Measurements from ENCODE around the gene CAMK1D. TPM values are rescaled to one million over a fixed set of nuclear protein-coding genes. Genes with fewer than 3 reads are reported as not detected.

Gene CAMK1D
- polyA plus RNA-seq, 1 donor (not counting 4 experiments of a cell fraction or from before 2014, with no cell fraction given), result 0.76 TPM

DNA sequence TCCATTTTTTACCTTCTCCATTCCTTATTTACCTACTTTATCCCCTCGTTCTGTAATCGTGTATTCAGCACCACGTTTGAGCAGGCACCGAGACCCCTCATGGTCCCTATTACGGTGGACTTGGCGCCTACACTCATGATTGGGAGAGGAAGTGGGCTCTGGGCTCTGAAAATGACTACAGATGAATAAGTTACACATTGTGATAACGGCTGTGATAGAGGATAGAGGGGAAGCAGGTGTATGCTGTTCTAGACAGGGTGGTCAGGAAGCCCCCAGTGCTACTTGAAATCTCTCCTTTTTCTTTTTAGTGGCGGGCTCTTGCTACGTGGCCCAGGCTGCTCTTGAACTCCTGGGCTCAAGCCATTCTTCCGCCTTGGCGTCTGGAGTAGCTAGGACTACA, 59.8 kb downstream of the CAMK1D start:
- H2AFZ ChIP-seq (ENCODE audit: control insufficient read depth, low read length), result no peak overlapping the region
- H3K4me2 ChIP-seq (ENCODE audit: control insufficient read depth, extremely low read depth, insufficient read depth, low read depth, low read length), result no peak overlapping the region
- H3K27ac ChIP-seq (ENCODE audit: control insufficient read depth, insufficient read depth, low read length), result no peak overlapping the region
- dilution Hi-C loops (cut with MboI; ENCODE audit: extremely low pct_ligation_motif_present, low sequenced_read_pairs), result no loop called here
- H3K79me2 ChIP-seq (ENCODE audit: control insufficient read depth, insufficient read depth, low read length), result no peaks in the 10 kb centered on the region
- no peaks in the 10 kb centered on the region for H4K20me1 ChIP-seq (ENCODE audit: control insufficient read depth, extremely low read depth, insufficient read depth, low read length)
- DNase-seq (ENCODE audit: low read depth, low spot score) (no peak), FAIRE-seq (no peak)
- H3K9me3 ChIP-seq (ENCODE audit: control insufficient read depth, low read depth, low read length), result no peaks in the 10 kb centered on the region
- no peak overlapping the region for H3K9ac ChIP-seq (ENCODE audit: control insufficient read depth, extremely low read depth, insufficient read depth, low read length)
- no peaks in the 10 kb centered on the region for H3K36me3 ChIP-seq (ENCODE audit: control insufficient read depth in 2 of 2, extremely low read depth in 1 of 2, insufficient read depth in 2 of 2, low read length in 2 of 2)
- no peaks in the 10 kb centered on the region for H3K9me1 ChIP-seq (ENCODE audit: control insufficient read depth, extremely low read depth, insufficient read depth, low read length)
- TF ChIP-seq CTCF (optimal IDR thresholded peaks at IDR 0.05 in 1 of 3, IDR thresholded peaks at IDR 0.05 in 1 of 3, conservative IDR thresholded peaks at IDR 0.05 in 1 of 3; ENCODE audit: extremely low read depth in 1 of 3, insufficient read depth in 2 of 3, low read length in 3 of 3), result no peak
- no peak for TF ChIP-seq EZH2 (IDR thresholded peaks at IDR 0.05; ENCODE audit: low read length)
- H3K27me3 ChIP-seq (ENCODE audit: control insufficient read depth, extremely low read depth, insufficient read depth, low read length), result peaks cover 5% of the 10 kb centered on the region
- H3K4me1 ChIP-seq (ENCODE audit: control insufficient read depth, extremely low read depth, insufficient read depth, low read length), result no peaks in the 10 kb centered on the region
- no peak overlapping the region for H3K4me3 ChIP-seq (ENCODE audit: control insufficient read depth in 2 of 3, extremely low read depth in 1 of 3, insufficient read depth in 2 of 3, low read depth in 1 of 3, low read length in 3 of 3)

DNA sequence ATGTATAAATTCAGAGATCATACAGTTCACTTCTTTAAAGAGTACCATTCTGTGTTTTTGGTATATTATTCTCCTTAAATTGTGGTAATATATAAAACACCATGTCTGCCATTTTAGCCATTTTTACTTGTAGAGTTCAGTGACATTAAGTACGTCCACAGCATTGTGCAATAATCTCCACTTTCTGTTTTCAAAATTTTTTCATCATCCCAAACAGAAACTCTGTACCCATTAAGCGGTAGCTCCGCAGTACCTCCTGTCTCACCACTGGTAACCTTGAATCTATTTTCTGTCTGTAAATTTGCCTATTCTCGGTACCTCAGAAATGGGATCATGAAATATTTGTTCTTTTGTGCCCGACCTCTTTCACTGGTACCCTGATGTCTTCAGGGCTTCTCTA, 60.3 kb downstream of the CAMK1D start:
- Histone ChIP-seq H3K9me1 (ENCODE audit: control insufficient read depth, extremely low read depth, insufficient read depth, low read length) (no peaks in the 10 kb centered on the region), H3K27ac (ENCODE audit: control insufficient read depth, insufficient read depth, low read length) (no peak overlapping the region), H3K36me3 (ENCODE audit: control insufficient read depth in 2 of 2, extremely low read depth in 1 of 2, insufficient read depth in 2 of 2, low read length in 2 of 2) (no peaks in the 10 kb centered on the region), H3K27me3 (ENCODE audit: control insufficient read depth, extremely low read depth, insufficient read depth, low read length) (peaks cover 5% of the 10 kb centered on the region), H2AFZ (ENCODE audit: control insufficient read depth, low read length) (no peak overlapping the region), H3K4me3 (ENCODE audit: control insufficient read depth in 2 of 3, extremely low read depth in 1 of 3, insufficient read depth in 2 of 3, low read depth in 1 of 3, low read length in 3 of 3) (no peak overlapping the region), H3K4me2 (ENCODE audit: control insufficient read depth, extremely low read depth, insufficient read depth, low read depth, low read length) (no peak overlapping the region), H3K9me3 (ENCODE audit: control insufficient read depth, low read depth, low read length) (no peaks in the 10 kb centered on the region), H3K79me2 (ENCODE audit: control insufficient read depth, insufficient read depth, low read length) (no peaks in the 10 kb centered on the region), H3K4me1 (ENCODE audit: control insufficient read depth, extremely low read depth, insufficient read depth, low read length) (no peaks in the 10 kb centered on the region), H4K20me1 (ENCODE audit: control insufficient read depth, extremely low read depth, insufficient read depth, low read length) (no peaks in the 10 kb centered on the region), H3K9ac (ENCODE audit: control insufficient read depth, extremely low read depth, insufficient read depth, low read length) (no peak overlapping the region)
- dilution Hi-C loops (cut with MboI; ENCODE audit: extremely low pct_ligation_motif_present, low sequenced_read_pairs), result no loop called here
- DNase-seq (ENCODE audit: low read depth, low spot score), result no peak
- TF ChIP-seq EZH2 (IDR thresholded peaks at IDR 0.05; ENCODE audit: low read length) (no peak), CTCF (optimal IDR thresholded peaks at IDR 0.05 in 1 of 3, IDR thresholded peaks at IDR 0.05 in 1 of 3, conservative IDR thresholded peaks at IDR 0.05 in 1 of 3; ENCODE audit: extremely low read depth in 1 of 3, insufficient read depth in 2 of 3, low read length in 3 of 3) (no peak)
- FAIRE-seq, result no peak

All from keratinocyte (primary cell).